ENCODE results near the gene WDHD1.

- TF ChIP-seq EZH2 (IDR thresholded peaks at IDR 0.05; ENCODE audit: insufficient read depth, poor library complexity, severe bottlenecking) (no peak), EZH2phosphoT487 (IDR thresholded peaks at IDR 0.05; ENCODE audit: insufficient read depth, low read depth) (no peak)
Measured at GRCh38 chr14:55048900-55049436, 22.1 kb upstream of the WDHD1 start.

Measured in GM23248 (cell line).